ENCODE results near the gene HCAR3. TPM values are rescaled to one million over a fixed set of nuclear protein-coding genes. Genes with fewer than 3 reads are reported as not detected.

Gene HCAR3
- total and polyA plus RNA-seq, 2 of the 13 experiments (the other 11 are each of a cell fraction or from before 2014, with no cell fraction given), result 0.11 to 12.8 TPM

DNA sequence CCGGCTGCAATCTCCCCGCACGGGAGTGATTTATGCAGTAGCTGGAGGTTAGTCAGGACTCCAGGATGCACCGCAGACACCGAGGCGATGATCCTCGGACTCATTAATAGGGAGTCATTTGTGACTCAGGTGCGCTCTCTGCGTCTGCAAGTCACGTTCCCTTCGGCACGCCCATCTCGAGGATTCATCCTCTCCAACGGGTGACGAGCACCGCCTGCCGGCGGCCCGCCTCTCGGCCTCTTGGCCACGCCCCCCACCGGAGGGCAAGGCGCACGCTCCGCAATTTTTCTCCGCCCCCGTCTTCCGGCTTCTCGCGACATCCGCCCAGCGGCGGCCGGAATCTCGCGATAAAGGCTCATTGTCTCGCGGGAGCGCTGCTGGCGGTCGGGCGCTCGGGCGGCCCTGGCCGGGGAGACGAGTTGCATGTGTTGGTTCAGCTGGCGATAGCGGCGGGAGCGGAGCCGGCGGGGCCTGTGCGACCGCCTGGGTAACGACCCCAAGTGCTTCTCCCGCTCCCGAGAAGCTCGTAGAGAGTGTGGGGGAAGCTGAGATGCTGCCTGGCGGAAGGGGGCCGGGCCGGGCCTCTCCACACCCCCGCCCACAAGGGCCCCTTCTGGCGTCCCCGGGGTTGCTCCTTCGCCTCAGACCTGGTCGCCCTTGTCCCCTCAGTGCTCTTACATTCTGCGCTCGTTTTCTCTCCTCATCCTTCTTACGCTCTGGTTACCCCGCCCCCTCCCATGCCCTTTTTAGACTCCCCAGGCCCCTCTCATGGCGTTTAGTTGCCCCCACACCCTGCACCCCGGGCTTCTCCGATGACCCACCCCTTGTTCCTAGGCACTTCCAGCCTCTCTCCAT lies 36.1 kb upstream of the HCAR3 start, which contains the start of gene DENR (continued):
- TF ChIP-seq, protein P1, sequence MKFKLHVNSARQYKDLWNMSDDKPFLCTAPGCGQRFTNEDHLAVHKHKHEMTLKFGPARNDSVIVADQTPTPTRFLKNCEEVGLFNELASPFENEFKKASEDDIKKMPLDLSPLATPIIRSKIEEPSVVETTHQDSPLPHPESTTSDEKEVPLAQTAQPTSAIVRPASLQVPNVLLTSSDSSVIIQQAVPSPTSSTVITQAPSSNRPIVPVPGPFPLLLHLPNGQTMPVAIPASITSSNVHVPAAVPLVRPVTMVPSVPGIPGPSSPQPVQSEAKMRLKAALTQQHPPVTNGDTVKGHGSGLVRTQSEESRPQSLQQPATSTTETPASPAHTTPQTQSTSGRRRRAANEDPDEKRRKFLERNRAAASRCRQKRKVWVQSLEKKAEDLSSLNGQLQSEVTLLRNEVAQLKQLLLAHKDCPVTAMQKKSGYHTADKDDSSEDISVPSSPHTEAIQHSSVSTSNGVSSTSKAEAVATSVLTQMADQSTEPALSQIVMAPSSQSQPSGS (CRISPR knock-in tag; IDR thresholded peaks at IDR 0.05), result peak; percentile 74
- TF ChIP-seq, protein P2, sequence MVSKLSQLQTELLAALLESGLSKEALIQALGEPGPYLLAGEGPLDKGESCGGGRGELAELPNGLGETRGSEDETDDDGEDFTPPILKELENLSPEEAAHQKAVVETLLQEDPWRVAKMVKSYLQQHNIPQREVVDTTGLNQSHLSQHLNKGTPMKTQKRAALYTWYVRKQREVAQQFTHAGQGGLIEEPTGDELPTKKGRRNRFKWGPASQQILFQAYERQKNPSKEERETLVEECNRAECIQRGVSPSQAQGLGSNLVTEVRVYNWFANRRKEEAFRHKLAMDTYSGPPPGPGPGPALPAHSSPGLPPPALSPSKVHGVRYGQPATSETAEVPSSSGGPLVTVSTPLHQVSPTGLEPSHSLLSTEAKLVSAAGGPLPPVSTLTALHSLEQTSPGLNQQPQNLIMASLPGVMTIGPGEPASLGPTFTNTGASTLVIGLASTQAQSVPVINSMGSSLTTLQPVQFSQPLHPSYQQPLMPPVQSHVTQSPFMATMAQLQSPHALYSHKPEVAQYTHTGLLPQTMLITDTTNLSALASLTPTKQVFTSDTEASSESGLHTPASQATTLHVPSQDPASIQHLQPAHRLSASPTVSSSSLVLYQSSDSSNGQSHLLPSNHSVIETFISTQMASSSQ (IDR thresholded peaks at IDR 0.05; ENCODE audit: low read depth), result no peak
- TF ChIP-seq, protein P2 (CRISPR knock-in tag; IDR thresholded peaks at IDR 0.05; ENCODE audit: borderline replicate concordance), result peak; percentile 16; the same call in 1 of the 2 replicates
- TF ChIP-seq MYNN (CRISPR knock-in tag; IDR thresholded peaks at IDR 0.05; ENCODE audit: low read depth) (no peak), BCL6 (CRISPR knock-in tag; IDR thresholded peaks at IDR 0.05) (0 out of 2 replicates have a peak, but pooled peaks have one; percentile 60), ZSCAN25 (CRISPR knock-in tag; IDR thresholded peaks at IDR 0.05) (peak; percentile 52; the same call in 1 of the 2 replicates), ZNF354B (CRISPR knock-in tag; IDR thresholded peaks at IDR 0.05) (no peak), CCDC6 (CRISPR knock-in tag; IDR thresholded peaks at IDR 0.05) (peak; percentile 74; the same call in 1 of the 2 replicates), AGO2 (optimal IDR thresholded peaks at IDR 0.05; ENCODE audit: low read depth, low read length) (peak; percentile 75), TMF1 (CRISPR knock-in tag; IDR thresholded peaks at IDR 0.05; ENCODE audit: low read depth) (peak; percentile 39; the same call in 1 of the 2 replicates), ZNF337 (CRISPR knock-in tag; IDR thresholded peaks at IDR 0.05; ENCODE audit: borderline replicate concordance, low read depth) (peak; percentile 38; the same call in 1 of the 2 replicates), YEATS2 (CRISPR knock-in tag; IDR thresholded peaks at IDR 0.05; ENCODE audit: borderline replicate concordance) (peak; percentile 100), ARID2 (CRISPR knock-in tag; IDR thresholded peaks at IDR 0.05; ENCODE audit: borderline replicate concordance) (peak; percentile 60; the same call in 1 of the 2 replicates), CEBPB (IDR thresholded peaks at IDR 0.05; ENCODE audit: borderline replicate concordance, low read depth, low read length) (no peak), KLF11 (CRISPR knock-in tag; IDR thresholded peaks at IDR 0.05) (peak; percentile 35; the same call in 1 of the 2 replicates)
- TF ChIP-seq, protein P3, sequence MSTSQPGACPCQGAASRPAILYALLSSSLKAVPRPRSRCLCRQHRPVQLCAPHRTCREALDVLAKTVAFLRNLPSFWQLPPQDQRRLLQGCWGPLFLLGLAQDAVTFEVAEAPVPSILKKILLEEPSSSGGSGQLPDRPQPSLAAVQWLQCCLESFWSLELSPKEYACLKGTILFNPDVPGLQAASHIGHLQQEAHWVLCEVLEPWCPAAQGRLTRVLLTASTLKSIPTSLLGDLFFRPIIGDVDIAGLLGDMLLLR (CRISPR knock-in tag; IDR thresholded peaks at IDR 0.05), result 0 out of 2 replicates have a peak, but pooled peaks have one; percentile 65
- TF ChIP-seq, protein P4, sequence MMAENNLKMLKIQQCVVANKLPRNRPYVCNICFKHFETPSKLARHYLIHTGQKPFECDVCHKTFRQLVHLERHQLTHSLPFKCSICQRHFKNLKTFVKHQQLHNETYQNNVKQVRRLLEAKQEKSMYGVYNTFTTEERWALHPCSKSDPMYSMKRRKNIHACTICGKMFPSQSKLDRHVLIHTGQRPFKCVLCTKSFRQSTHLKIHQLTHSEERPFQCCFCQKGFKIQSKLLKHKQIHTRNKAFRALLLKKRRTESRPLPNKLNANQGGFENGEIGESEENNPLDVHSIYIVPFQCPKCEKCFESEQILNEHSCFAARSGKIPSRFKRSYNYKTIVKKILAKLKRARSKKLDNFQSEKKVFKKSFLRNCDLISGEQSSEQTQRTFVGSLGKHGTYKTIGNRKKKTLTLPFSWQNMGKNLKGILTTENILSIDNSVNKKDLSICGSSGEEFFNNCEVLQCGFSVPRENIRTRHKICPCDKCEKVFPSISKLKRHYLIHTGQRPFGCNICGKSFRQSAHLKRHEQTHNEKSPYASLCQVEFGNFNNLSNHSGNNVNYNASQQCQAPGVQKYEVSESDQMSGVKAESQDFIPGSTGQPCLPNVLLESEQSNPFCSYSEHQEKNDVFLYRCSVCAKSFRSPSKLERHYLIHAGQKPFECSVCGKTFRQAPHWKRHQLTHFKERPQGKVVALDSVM (CRISPR knock-in tag; IDR thresholded peaks at IDR 0.05), result peak; percentile 58; the same call in 1 of the 2 replicates
- TF ChIP-seq, protein P5, sequence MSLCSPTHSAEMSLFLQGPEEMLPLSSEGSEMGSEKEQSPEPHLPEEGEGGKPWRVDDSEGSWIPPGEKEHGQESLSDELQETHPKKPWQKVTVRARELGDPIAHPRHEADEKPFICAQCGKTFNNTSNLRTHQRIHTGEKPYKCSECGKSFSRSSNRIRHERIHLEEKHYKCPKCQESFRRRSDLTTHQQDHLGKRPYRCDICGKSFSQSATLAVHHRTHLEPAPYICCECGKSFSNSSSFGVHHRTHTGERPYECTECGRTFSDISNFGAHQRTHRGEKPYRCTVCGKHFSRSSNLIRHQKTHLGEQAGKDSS (CRISPR knock-in tag; IDR thresholded peaks at IDR 0.05; ENCODE audit: borderline replicate concordance, low read depth), result peak; percentile 48; the same call in 1 of the 2 replicates
